Glomerular visceral epithelial cell (primary cell): Measurements from ENCODE around the gene KCNH5.
A peak's percentile ranks its signal among the peaks of the same experiment; 100 is the strongest.

Experiments
- DNase-seq: peaks from one replicate; pipeline ENCODE4 v3.0.0-alpha.2; 2016; ENCODE audit errors: extremely low spot score

KCNH5 gene

DNA sequence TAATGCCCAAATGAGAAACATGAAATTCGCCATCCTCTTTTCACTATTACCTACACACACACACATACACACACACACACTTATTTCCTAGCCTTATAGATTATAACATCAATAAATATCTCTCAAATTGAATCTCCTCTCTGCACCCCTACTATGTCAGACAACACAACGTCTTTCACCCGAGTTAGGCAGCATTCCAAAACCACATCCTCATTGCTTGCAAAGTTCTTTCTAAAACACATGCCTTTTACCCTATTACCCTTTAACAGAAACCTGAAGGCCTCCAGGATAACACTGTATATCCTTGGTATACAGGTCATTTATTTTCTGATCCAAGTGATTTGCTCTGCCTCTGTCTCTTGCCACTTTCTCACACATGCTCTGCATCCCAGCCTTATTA is 56.3 kb downstream of the KCNH5 start:
- DNase-seq = no peak

DNA sequence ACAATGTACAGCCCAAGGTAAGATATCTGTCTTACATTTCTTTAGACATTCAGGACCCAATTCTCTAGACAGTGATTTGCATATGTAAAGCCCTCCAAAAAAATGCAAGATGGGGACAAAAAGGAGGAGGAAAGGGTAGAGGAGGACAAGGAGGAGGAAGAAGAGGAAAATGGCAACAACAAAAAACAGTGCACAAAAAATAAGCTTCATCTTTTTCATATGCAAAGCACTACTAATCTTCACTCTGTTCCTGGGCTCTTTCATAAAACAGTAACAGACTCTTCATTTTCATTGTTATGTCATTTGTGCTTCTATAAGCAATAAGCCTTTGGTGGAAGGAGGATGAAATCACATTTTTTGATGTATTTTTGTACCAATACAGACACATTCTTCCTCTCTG is 61.4 kb downstream of the KCNH5 start:
- no peak for DNase-seq

DNA sequence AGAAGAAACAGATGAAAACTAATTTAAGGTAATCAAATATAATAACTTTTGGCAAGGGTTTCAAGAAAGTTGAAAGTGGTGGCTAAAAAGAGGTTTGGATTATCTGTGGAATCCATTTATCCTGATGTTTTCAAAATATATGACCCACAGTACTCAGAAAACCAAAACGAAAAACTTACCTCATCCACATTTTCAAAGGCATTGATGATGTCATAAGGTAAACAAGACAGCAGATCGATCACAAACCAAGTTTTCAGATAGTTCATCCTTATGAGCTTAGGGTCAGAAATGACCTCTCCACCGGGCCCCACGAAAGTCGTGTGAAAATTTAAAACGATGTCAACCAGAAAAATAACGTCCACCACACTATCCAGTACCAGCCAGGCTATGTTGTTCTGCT is 64.6 kb downstream of the KCNH5 start:
- no peak for DNase-seq

DNA sequence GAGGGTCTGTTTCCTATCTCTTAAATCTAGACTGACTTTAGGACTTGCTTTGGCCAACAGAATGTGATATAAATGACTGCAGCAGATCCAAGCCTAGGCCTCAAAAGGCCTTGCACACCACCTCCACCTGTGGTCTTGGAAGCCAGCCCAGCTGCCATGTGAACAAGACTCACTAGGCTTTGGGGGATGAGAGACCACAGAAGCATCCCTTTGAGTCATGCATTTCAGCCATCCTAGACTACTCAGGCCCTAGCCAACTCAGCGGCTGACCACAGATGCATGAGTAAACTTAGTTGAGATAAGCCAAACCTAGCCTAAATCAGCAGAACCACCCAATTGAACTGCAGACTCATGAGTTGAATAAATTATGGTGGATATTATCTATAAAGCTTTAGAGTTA is 87.7 kb downstream of the KCNH5 start:
- peak; percentile 5 for DNase-seq

DNA sequence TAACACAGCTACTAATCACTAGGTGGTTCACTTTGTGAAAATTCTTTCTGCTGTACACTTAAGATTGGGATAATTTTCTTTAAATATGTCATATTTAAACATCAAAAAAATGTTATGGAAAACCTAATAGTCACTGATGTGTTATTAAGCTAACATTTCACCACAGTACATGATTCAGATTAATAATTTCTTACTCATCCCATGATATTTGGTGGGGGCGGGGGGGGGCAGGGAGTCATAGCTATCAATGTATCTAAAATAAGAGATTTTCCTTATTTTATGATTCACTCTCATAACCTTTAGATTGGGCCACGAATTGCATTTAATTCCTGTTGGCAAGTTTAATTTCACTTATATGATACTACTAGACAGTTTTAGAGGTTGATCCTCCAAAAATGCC is 88.8 kb downstream of the KCNH5 start:
- no peak for DNase-seq

DNA sequence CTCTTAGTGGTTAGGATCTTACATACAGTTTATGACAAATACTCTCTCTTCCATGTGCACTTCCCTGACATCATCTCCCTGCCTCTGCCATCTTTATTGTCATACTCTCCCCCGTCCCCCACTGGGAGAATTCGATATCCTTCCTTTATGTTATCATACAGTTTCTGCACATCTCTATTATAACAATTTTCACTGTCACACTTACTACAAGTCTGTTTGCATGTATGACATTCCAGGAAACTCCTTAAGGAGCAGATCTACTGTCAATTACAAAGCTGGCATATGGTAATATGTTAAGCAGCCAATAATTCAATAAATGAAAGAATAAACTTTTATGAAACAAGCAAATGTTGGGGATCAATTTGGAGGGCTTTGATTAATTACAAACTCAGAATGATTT is 91.1 kb downstream of the KCNH5 start:
- no peak for DNase-seq

DNA sequence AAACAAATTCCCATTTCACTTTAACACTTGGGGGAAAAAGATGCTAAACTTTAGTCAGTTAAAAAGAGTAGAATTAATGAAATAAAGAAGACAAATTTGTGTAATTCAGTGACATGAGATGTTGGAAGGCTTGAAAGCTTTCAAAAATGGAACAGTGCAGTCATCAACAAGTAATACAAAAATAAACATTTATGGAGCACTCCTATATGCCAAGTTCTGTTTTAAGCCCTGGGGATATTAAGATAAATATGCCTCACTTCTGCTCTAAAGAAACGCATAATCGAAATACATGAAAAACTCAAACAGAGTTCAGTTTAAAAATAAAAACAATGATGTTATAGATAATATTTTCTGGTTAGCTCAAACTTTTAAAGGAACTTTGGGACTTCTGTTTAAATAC is 93.0 kb downstream of the KCNH5 start:
- DNase-seq = no peak

DNA sequence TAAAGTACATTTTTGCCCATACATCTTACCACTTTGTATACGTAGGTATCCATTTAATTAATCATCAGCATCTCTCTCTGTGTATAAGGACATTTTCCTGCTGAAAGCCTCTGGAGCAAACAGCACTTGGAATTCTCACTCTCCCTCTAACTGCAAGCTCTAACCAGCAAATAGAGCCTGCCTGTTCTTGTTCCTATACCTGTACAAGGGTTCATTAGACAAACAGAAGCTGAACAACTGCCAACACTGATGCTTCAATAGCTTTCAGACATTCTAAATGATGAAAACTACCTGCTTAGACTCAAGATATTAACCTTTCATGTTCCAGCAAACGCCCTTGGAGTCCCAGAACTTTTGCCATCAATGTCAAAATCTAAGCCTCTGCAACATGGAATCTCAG is 98.0 kb downstream of the KCNH5 start:
- DNase-seq = no peak

DNA sequence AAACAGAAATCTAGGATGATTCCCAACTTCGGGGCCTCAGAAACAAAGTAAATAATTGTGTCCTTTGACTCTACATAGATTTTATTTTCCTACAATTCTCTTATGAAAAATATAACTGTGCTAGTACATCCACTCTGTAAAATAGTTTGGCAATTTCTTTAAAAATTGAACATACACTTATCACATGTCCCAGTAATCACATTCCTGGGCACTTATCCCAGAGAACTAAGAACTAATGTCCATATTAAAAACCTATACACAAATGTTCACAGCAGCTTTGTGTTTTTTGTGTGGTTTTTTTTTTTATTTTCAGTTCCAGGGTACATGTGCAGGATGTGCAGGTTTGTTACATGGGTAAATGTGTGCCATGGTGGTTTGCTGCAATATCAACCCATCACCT is 99.0 kb downstream of the KCNH5 start:
- no peak for DNase-seq

DNA sequence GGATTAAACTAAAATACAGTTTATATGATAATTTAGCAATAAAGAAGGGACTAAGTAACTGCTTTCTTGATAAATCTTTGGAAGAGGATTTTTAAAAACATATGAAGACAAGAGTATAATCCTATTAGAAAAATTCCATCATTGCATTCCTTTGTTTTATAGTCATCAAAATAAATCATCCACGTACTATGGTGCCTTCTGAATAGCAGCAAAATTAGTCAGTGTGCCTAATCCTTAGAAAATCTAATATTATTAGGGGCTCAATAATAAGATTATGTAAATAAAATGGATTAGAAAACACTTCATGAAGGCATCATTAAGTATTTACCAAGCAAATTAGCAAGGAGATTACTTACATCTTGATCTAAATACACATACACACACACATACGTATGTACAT is 102.1 kb downstream of the KCNH5 start:
- no peak for DNase-seq

DNA sequence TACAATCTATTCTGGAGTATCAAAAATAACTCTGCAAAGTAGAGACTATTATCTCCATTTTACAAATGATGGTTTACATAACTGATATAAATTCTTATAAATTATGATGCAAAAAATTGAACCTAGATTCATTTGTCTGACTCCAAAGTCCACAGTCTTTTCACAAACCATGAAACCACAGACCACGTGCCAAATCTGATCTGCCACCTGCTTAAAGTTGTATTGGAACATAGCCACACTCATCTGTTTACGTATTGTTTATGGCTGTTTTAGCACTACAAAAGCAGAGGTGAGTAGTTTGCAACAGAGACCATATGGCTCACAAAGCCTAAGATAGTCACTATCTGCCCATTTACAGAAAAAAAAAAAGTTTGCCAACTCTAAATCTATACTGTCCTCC is 105.3 kb downstream of the KCNH5 start:
- no peak for DNase-seq

DNA sequence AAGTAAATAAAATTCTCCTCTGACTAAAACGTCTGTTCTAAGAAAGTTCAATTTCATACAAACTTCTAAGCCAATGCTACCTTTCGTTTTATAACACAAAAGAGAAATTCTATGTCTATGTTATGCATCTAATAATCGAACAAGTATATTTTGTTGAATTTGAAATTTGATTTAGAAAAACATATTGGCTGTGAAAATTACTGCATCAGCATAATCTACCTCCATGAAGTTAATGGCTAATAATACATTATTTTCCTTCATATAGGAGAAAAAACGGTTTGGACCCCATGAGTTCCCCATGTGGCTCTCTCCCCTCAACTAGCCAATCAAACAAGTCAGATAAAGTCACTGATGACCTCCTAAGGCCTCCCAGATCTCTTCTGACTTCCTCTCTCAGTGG is 106.5 kb downstream of the KCNH5 start:
- DNase-seq = no peak

DNA sequence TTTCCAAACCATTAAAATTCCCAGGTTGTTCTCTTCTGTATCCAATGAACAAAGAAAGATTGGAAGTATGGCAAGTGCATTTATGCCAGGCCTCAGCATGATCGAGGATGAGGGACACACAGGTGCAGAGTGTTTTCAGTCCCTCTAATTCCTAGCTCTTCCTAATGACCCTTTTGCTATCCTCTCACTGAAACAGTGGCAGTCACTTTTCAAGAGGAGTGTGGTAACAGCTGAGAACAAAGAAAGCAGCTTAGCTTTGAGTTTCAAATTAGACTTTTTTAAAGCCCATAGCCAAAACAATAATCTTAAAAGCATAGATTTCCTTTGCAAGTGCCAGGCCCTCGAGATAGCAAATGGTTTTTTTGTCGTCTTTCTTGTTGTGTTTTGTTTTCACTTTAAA is 110.8 kb downstream of the KCNH5 start:
- DNase-seq = no peak

DNA sequence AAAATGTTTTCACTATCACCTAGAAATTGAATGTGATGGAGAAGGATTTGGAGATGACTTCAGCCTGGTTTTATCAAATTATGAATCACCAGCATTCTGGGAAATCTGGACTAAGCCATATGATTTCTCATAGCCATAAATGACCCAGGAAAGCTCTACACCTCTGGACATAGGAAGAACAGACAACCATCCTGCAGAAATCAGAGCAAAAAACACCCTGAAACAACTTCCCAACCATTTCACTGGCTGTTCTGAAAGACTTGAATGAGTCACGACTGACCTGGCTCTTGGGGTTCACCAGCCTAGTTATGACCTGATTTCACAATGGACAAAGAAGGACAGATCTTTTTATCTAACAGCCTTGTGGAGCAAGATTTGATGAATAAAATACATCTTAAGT is 123.8 kb downstream of the KCNH5 start:
- DNase-seq = no peak

DNA sequence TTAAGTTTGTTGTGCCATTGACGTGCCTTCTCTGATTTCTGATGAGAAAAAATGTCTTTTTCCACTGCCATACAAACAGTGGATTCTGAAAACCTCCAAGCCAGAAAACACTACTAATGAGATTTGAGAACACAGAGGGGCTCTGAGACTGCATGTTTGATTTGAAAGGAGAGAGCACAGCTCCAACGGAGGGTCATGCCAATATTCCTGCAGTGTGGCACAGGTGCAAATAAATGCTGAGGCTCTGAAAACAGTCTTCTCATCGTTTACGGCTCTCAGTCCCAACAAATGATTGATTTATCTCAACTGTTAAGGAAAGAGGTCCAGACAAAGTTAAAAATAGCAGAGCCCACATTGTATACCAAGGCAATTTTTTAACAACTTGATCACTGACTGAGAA is 128.7 kb downstream of the KCNH5 start:
- no peak for DNase-seq

DNA sequence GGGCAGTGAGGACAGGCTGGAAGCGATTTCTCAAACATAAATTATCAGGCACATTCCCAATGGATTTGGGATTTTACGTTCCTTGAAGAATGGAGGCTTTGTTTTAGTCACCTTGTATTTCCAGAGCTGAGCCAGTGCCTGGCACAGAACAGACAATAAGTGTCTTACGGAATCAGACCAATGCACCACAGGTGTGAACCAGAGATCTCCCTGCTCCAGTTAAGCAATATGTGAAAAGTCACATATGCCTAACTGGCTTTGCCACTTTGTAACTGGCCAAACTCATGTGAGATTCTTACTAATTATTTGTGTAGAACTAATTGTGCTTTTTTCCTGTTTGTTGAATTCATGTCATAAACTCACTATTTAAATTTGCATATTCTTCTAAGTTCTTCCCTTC is 130.4 kb downstream of the KCNH5 start:
- no peak for DNase-seq

DNA sequence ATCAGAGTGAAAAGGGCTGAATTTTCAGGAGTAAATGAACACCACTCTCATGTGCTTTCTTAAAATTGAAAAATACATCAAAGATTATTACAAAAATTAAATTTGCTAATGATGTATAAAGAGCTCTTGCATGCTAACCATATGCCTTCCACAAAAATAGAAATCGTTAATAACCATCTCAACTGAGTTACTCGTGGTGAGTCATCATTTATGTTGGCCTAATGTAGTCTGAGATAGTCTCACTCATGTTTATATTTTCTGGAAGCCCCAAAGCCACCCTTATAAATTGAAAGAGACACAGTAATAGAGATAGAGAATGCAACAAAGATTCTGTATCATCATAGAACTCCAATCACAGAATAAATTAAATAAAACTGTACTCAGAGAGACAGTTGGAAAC is 131.2 kb downstream of the KCNH5 start:
- no peak for DNase-seq

DNA sequence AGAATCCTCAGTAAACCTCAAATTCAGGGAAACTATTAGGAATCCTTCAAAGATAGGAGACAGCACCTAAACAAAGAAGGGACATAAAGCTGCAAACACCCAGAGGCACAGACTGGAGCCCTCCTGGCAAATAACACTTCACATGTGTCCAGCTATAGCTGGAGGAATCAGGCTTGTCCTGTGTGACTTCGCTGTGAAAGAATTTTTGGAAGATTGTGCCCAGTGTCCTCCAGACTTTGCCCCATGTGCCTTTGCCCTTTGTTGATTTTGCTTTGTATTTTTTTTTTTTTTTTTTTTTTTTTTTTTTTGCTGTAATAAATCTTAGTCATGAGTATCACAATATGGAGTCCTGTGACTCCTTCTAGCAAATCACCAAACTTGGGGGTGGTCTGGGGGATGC is 136.8 kb downstream of the KCNH5 start:
- no peak for DNase-seq

DNA sequence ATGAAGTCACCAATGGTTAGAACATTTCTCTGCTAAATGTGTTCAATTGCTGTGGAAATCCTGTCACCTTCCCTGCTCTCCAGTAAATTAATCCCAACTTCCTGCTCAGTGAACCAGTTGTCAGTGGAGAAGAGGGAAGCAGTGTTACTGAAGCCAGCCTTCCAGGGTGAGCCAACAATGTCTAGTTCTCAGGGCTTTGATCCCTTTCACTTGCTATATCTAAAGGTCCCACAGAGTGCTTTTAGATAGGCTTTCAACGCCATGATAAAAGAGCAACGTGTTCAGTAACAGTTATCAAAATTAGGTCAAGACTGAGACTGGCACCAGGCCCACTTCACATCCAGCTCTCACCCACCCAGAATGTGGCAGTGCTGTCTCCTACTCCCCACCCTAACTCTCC is 139.7 kb downstream of the KCNH5 start:
- DNase-seq = no peak

DNA sequence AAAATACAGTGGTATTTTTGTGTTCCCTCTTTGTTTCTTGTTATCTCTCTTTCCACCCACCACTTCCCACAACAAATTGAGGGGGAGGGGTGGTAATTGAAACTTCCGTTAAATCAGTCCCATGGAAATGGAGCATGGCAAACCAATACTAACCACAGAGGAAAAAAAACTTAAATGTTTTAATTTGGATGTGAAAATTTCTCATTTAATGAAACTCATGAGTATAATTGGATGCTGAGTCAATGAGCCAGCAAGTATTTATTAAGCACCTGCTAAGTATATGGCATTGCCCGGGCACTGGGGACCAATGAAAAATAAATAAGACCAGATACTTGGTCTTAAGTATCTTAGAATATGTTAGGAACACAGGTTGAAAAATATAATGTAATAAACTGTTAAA is 147.5 kb downstream of the KCNH5 start:
- DNase-seq = no peak

DNA sequence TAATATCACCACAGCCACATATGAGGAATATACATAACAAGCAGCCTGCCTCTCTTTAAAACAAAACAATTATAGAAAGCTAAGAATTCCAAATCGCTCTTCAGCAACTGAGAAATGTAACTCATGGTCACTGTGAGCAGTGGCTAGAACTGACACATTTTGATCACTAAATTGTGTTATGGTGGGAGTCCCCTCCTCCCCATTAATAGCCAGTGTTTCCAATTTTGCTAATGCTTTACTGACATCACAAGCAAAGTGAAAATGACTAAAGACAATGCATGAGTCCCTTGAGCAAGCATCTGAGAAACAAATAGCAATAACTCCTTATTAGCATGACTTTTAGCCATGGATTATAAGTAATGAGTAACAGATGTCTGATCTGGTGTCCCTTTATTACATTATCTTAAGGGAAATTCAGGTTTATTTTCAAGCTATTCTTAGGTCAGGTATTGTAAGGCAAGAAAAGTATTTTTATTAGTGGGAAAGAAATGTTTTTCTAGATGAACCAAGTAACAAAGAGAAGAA is 148.3 kb downstream of the KCNH5 start:
- no peak for DNase-seq

DNA sequence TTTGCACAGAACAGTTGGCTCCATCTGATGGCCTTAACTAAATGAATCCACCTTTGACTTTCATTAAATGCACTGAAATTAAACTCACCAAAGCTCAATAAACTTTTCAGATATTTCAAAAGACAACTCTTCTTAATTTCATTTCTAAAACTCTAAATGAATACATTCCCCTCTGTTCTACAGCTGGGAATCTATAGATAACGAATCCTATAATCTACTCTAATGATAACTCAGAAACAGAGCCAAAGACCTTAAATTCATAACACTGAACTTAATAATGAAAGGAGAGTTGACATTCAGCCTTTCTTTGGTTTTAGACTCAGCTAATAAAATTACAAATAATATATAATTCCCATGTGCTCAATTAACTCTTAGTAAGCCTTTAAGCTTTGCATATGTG is 150.5 kb downstream of the KCNH5 start:
- no peak for DNase-seq

DNA sequence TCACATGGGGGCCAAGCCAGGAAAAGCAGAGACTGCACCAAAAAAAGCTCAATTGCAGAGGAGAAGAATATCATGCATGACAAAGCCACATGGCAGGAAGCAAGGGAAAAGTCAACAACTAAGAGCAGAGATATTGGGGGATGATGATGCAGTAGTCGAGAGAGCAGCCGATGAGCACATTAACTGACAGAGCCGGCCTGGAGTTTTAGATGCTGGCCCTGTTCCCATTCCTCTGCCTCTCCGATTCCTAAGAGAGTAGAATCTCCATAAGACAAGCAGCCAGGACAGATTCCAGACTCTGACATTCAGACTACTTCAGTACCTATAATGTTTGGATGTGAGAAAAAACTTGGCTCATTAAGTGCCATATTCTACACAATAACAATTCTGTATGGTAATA is 155.9 kb downstream of the KCNH5 start:
- no peak for DNase-seq

DNA sequence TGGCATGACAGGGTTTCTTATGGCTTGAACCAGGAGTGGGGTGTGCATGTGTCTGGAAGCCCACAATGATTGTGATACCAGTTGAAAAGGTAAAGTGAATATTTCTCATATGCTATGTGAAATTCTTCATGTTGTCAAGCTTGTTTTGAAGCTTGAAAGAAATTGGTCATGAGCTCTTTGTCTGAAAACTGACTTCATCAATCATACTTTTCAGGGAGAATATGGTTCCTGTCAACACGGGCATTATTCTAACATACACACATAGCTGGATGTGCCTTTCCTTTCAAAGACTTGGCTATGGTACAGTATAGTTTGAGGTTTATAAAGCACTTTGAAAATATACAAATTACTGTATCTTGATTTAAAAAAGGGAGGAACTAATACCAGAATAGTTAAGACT is 158.8 kb downstream of the KCNH5 start:
- no peak for DNase-seq

DNA sequence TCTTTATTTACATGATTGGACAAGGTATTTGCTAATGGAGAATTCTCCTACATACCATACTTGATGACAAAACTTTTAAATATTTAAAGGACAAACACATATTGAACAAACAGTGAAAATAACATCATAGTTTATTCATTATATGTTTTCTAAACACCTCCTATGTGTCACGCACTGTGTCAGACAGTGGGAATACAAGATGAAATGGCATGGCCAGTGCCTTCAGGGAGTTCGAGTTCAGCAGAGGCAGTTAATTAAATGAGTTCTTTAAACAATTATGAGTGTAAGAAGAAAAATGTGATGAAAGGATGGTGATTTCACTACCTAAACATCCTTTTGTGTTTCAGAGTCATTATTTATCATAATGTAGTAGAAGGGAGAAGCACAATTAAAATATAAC is 159.8 kb downstream of the KCNH5 start:
- DNase-seq = no peak
